HepG2 (cell line): ENCODE measurements around the gene NCOA6. TPM values are rescaled to one million over a fixed set of nuclear protein-coding genes. Genes with fewer than 3 reads are reported as not detected.

Source experiments
- AHR ChIP-seq: IDR thresholded peaks from 2 replicates; pipeline ENCODE4 v1.6.1; 2018; ENCODE audit warnings: missing genetic modification reagents, missing compliant biosample characterization
- ARID2 ChIP-seq: sonication (generic); formaldehyde crosslinking; IDR thresholded peaks from 2 replicates; pipeline ENCODE4 v1.8.1; 2022; ENCODE audit warnings: mild to moderate bottlenecking, missing genetic modification reagents, borderline replicate concordance
- CERS6 ChIP-seq: sonication (generic); formaldehyde crosslinking; IDR thresholded peaks from 2 replicates; pipeline ENCODE4 v1.5.0; 2020; ENCODE audit warnings: missing genetic modification reagents
- DPF2 ChIP-seq: sonication (generic); formaldehyde crosslinking; IDR thresholded peaks from 2 replicates; pipeline ENCODE4 v1.4.0; 2020; ENCODE audit warnings: mild to moderate bottlenecking, low read depth, missing genetic modification reagents, borderline replicate concordance
- GRHL1 ChIP-seq: sonication (generic); formaldehyde crosslinking; conservative IDR thresholded peaks from 2 replicates; pipeline ENCODE4 v1.8.0; 2022; ENCODE audit warnings: missing genetic modification reagents
- HCFC1 ChIP-seq: fragments of 150-350 bp; IDR thresholded peaks from 2 replicates; pipeline ENCODE4 v1.6.1; 2014; ENCODE audit warnings: low read depth, low read length
- KAT7 ChIP-seq: IDR thresholded peaks from 2 replicates; pipeline ENCODE4 v1.6.1; 2018; ENCODE audit warnings: borderline replicate concordance, missing compliant biosample characterization
- NR0B2 ChIP-seq: sonication (generic); formaldehyde crosslinking; IDR thresholded peaks from 2 replicates; pipeline ENCODE4 v1.4.0; 2020; ENCODE audit warnings: mild to moderate bottlenecking, missing genetic modification reagents
- NR2C2 ChIP-seq: sonication (generic); formaldehyde crosslinking; IDR thresholded peaks from 2 replicates; pipeline ENCODE4 v1.4.0; 2020; ENCODE audit warnings: missing genetic modification reagents, mild to moderate bottlenecking, moderate library complexity, borderline replicate concordance
- PHF20 ChIP-seq: sonication (generic); formaldehyde crosslinking; IDR thresholded peaks from 2 replicates; pipeline ENCODE4 v1.5.0; 2020; ENCODE audit warnings: mild to moderate bottlenecking, missing genetic modification reagents
- PRMT3 ChIP-seq: sonication (generic); formaldehyde crosslinking; IDR thresholded peaks from 2 replicates; pipeline ENCODE4 v1.8.1; 2022; ENCODE audit warnings: low read depth, mild to moderate bottlenecking, moderate library complexity, missing genetic modification reagents, borderline replicate concordance
- SETDB1 ChIP-seq: sonication (generic); formaldehyde crosslinking; IDR thresholded peaks from 2 replicates; pipeline ENCODE4 v1.5.1; 2020; ENCODE audit warnings: missing genetic modification reagents, mild to moderate bottlenecking, borderline replicate concordance
- TCF7 ChIP-seq: sonication (generic); IDR thresholded peaks from 2 replicates; pipeline ENCODE4 v1.6.1; 2016; ENCODE audit warnings: antibody characterized with exemption, low read depth
- TFE3 ChIP-seq: IDR thresholded peaks from 2 replicates; pipeline ENCODE4 v1.6.1; 2016
- ZFAT ChIP-seq: sonication (generic); formaldehyde crosslinking; conservative IDR thresholded peaks from 2 replicates; pipeline ENCODE4 v1.8.1; 2023; ENCODE audit warnings: missing genetic modification reagents, inconsistent platforms
- ZFYVE20 ChIP-seq: sonication (generic); formaldehyde crosslinking; IDR thresholded peaks from 2 replicates; pipeline ENCODE4 v1.8.0; 2023; ENCODE audit warnings: low read depth, mild to moderate bottlenecking, moderate library complexity, missing genetic modification reagents, borderline replicate concordance
- ZMAT5 ChIP-seq: sonication (generic); formaldehyde crosslinking; IDR thresholded peaks from 2 replicates; pipeline ENCODE4 v1.5.0; 2020; ENCODE audit warnings: mild to moderate bottlenecking, low read depth, missing genetic modification reagents, borderline replicate concordance
- ZNF20 ChIP-seq: sonication (generic); formaldehyde crosslinking; IDR thresholded peaks from 2 replicates; pipeline ENCODE4 v1.4.0; 2020; ENCODE audit warnings: mild to moderate bottlenecking, moderate library complexity, missing genetic modification reagents
- ZNF225 ChIP-seq: sonication (generic); formaldehyde crosslinking; IDR thresholded peaks from 2 replicates; pipeline ENCODE4 v1.4.0; 2020; ENCODE audit warnings: mild to moderate bottlenecking, missing genetic modification reagents
- ZNF552 ChIP-seq: sonication (generic); formaldehyde crosslinking; IDR thresholded peaks from 2 replicates; pipeline ENCODE4 v1.9.0; 2022; ENCODE audit warnings: missing genetic modification reagents, mild to moderate bottlenecking, borderline replicate concordance
- ZNF605 ChIP-seq: sonication (generic); formaldehyde crosslinking; IDR thresholded peaks from 2 replicates; pipeline ENCODE4 v1.8.0; 2022; ENCODE audit warnings: mild to moderate bottlenecking, missing genetic modification reagents
- ZNF749 ChIP-seq: sonication (generic); formaldehyde crosslinking; IDR thresholded peaks from 2 replicates; pipeline ENCODE4 v1.8.0; 2022; ENCODE audit warnings: mild to moderate bottlenecking, missing genetic modification reagents, moderate library complexity, borderline replicate concordance
- ZNF768 ChIP-seq: sonication (generic); formaldehyde crosslinking; IDR thresholded peaks from 2 replicates; pipeline ENCODE4 v1.4.0; 2020; ENCODE audit warnings: missing genetic modification reagents
- ZSCAN12 ChIP-seq: sonication (generic); formaldehyde crosslinking; IDR thresholded peaks from 2 replicates; pipeline ENCODE4 v1.9.0; 2021; ENCODE audit warnings: mild to moderate bottlenecking, missing genetic modification reagents
- ZSCAN25 ChIP-seq: sonication (generic); formaldehyde crosslinking; IDR thresholded peaks from 2 replicates; pipeline ENCODE4 v1.8.0; 2022; ENCODE audit warnings: mild to moderate bottlenecking, missing genetic modification reagents
- polyA plus RNA-seq, 8 experiments: library from polyadenylated mRNA; depleted of rRNA in 3 of 8; stranded (reverse) in 7 of 8; unstranded in 1 of 8; fragments of >200 nt; fragmentation: Illumina TruSeq in 4 of 8; extraction: Trizol in 4 of 8; gene quantifications; 2 replicates each; pipeline versions ENCODE4 v1.2.1 to v1.2.3, GENCODE V29; 2011 to 2016; ENCODE audit warnings: low read depth in 4 of 8, missing spikeins in 1 of 8, mixed read lengths in 1 of 8; ENCODE audit not compliant: insufficient read depth in 1 of 8
- total RNA-seq, 5 experiments: library from RNA; depleted of rRNA; stranded (reverse); fragments of >200 nt; fragmentation: Illumina TruSeq; extraction: Trizol; gene quantifications; 2 replicates each; pipeline ENCODE4 v1.2.3, GENCODE V29; 2016; ENCODE audit warnings: low read depth in 1 of 5

NCOA6 gene
- total and polyA plus RNA-seq, 2 of the 13 experiments (the other 11 are each of a cell fraction or from before 2014, with no cell fraction given): 11.2 to 29.3 TPM

GRCh38 chr20:34824806-34825529, 483 bp downstream of the NCOA6 start (continued):
- TF ChIP-seq NR0B2 (CRISPR knock-in tag): no peak
- no peak for TF ChIP-seq CERS6 (CRISPR knock-in tag)
- no peak; the same call in 1 of the 2 replicates for TF ChIP-seq ZSCAN12 (CRISPR knock-in tag)
- no peak for TF ChIP-seq ZNF20 (CRISPR knock-in tag)
- TF ChIP-seq ZMAT5: no peak
- no peak for TF ChIP-seq TCF7
- peak; percentile 34 for TF ChIP-seq HCFC1
- no peak for TF ChIP-seq ZFAT
- TF ChIP-seq PHF20: peak; percentile 65; the same call in 1 of the 2 replicates
- TF ChIP-seq ZNF768 (CRISPR knock-in tag): peak; percentile 61; the same call in 1 of the 2 replicates
- peak; percentile 69; the same call in 1 of the 2 replicates for TF ChIP-seq AHR
- TF ChIP-seq GRHL1 (CRISPR knock-in tag): no peak
- TF ChIP-seq SETDB1 (CRISPR knock-in tag): no peak
- TF ChIP-seq ZFYVE20: peak; percentile 78; the same call in 1 of the 2 replicates
- 0 out of 2 replicates have a peak, but pooled peaks have one; percentile 14 for TF ChIP-seq DPF2
- no peak; the same call in 1 of the 2 replicates for TF ChIP-seq NR2C2 (CRISPR knock-in tag)
- peak; percentile 65; the same call in 1 of the 2 replicates for TF ChIP-seq ZNF225 (CRISPR knock-in tag)
- TF ChIP-seq ZSCAN25: peak; percentile 74; the same call in 1 of the 2 replicates
- no peak for TF ChIP-seq KAT7 (CRISPR knock-in tag)
- 0 out of 2 replicates have a peak, but pooled peaks have one; percentile 39 for TF ChIP-seq PRMT3
- TF ChIP-seq ZNF605 (CRISPR knock-in tag): 0 out of 2 replicates have a peak, but pooled peaks have one; percentile 67
- no peak for TF ChIP-seq ZNF749
- no peak for TF ChIP-seq ARID2 (CRISPR knock-in tag)
- TF ChIP-seq TFE3: peak; percentile 13; the same call in 1 of the 2 replicates
- peak; percentile 81; the same call in 1 of the 2 replicates for TF ChIP-seq ZNF552
